ENCODE data around the gene SINHCAF.

Gene SINHCAF

DNA sequence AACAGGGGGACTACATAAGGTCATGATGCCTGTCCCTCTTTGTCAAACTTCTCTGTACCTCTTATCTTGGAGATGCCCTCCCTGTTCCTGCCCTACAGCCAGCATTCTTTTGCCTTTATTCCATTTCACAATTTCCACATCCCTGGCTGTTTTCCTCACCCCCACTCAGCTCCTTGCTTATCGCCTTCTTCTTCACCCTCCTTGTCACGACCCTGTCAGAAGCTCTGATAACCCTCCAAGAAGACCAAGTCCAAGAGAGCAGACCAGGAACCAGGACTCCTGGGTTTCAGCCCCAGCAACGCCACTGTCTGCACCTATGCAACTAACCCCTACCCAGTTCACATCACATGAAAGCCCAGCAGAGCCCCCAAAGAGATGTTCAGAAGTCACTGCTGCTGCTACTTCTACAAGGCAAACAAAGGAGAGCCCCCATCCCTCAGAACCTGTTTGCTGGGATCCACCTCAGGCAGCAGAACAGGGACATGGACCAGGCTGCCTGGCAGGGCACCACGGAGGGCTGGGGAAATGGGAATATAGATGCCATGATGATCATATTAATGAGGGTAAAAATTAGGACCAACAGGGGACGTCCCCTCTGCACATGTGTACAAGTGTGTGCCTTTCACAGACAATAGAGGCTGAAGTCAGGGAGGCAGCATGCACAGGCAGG lies 92.8 kb downstream of the SINHCAF start:
- no peak for DNase-seq (ENCODE audit: low read depth in 2 of 2)

DNA sequence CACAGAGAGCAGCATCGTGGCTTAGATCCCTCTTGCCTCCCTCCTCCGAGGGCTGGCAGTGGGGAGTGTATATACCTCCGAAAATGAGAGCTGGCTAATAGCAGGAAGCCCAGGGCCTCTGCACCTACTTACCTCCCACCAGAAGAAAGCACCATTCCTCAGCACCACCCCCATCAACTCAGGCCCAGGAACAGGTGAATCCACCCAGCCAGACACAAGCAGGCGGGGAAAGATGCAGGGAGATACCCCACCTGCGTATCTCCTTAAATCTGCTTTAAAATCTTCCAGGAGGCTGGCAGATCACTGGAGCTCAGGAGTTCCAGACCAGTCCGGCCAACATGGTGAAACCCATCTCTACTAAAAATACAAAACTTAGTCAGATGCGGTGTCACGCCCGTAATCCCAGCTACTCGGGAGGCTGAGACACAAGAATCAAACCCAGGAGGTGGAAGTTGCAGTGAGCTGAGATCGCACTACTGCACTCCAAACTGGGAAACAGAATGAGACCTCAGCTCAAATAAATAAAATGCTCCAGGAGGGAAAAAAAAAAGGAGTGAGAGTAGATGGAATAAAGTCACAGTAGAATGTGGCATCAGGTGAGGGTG lies 93.5 kb downstream of the SINHCAF start:
- DNase-seq (ENCODE audit: low read depth in 2 of 2) = no peak

DNA sequence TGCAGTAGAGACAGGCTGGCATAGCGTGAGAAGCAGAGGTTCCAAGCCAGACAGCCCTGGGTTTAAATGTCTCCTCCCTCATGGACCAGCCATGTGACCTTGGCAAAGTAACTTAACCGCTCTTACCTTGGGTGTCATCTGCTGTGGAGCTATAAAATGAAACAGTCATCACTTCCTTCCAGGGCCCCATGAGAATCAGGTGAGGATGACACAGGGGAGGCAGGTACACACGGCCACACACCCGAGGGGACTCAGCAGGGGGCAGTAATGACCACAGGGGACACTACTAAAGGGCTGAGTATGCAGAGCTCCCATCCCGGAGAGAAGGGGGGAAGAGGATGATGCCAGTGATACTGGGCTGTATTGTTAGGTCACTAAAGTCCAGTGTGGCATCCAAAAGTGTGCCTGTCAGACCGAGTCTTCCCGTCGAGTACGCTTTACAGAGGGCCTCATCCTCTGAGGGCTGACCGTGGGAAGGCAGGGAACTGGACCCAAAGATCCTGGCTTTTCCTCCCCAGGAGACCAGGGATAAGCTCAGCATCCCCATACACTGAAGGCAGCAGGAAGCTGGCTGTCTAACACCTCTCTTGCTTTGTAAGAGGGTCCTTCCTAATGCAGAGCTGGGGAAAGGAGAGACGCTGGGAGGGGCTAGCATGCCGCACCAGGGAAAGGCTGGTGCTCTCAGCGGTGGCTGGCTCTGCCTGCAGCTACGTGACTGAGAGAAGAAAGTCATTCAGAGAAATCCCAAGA lies 94.2 kb downstream of the SINHCAF start:
- DNase-seq (ENCODE audit: low read depth in 2 of 2) = no peak

All from stimulated activated CD8-positive, alpha-beta memory T cell treated with anti-CD3 and anti-CD28 coated beads, Interleukin-2, amount 100 ng/mL, for 48 hours (primary cell).